Endothelial cell of umbilical vein (primary cell): ENCODE measurements around the gene PCYOX1L. TPM values are rescaled to one million over a fixed set of nuclear protein-coding genes. Genes with fewer than 3 reads are reported as not detected.

Experiments used
- BruUV-seq: library from RNA; stranded (reverse); fragments of 400-500 nt; replicated peaks from 2 replicates; lab custom pipeline; 2021; lab: Mats Ljungman, UMichigan
- CTCF ChIA-PET: fragments of 300-600, 350-600 bp; sonication (Branson Sonifier 250); formaldehyde crosslinking; loops from one replicate; lab custom pipeline; 2021; ENCODE audit warnings: antibody characterized with exemption, inconsistent platforms; lab: Charles Lee
- POLR2A ChIA-PET: fragments of 300-600, 350-600 bp; sonication (Branson Sonifier 250); formaldehyde crosslinking; loops from one replicate; lab custom pipeline; 2021; ENCODE audit warnings: antibody characterized with exemption, inconsistent platforms; lab: Charles Lee
- DNase-seq: peaks from one replicate; pipeline ENCODE4 v3.0.0-alpha.2; 2011; ENCODE audit warnings: low read depth, low spot score
- FAIRE-seq: peaks from 2 replicates; lab custom pipeline; 2011; peaks lifted over from hg19 to GRCh38; lab: Jason Lieb, UNC
- H2AFZ ChIP-seq: 2 replicates; pipeline ENCODE4 v1.6.0; 2012; ENCODE audit warnings: low read depth, low read length, control low read depth, inconsistent platforms
- H3K27ac ChIP-seq: 2 replicates; pipeline ENCODE4 v1.5.1; 2011; ENCODE audit warnings: low read depth, mild to moderate bottlenecking, control low read depth, low read length, moderate library complexity; ENCODE audit not compliant: insufficient read depth
- H3K27me3 ChIP-seq, 2 experiments: 2 replicates each; pipeline versions ENCODE4 v1.6.0 to v1.6.1; 2011; ENCODE audit warnings: low read length in 2 of 2, mixed read lengths in 1 of 2; ENCODE audit not compliant: control insufficient read depth in 2 of 2, insufficient read depth in 2 of 2
- H3K36me3 ChIP-seq, 2 experiments: 2 replicates in 1 of 2; 3 replicates in 1 of 2; pipeline ENCODE4 v1.5.1; 2011; ENCODE audit warnings: low read length in 2 of 2, mild to moderate bottlenecking in 1 of 2, moderate library complexity in 1 of 2; ENCODE audit not compliant: control insufficient read depth in 2 of 2, insufficient read depth in 2 of 2; ENCODE audit errors: extremely low read depth in 1 of 2
- H3K4me1 ChIP-seq: 3 replicates; pipeline ENCODE4 v1.5.1; 2011; ENCODE audit warnings: mild to moderate bottlenecking, low read length; ENCODE audit not compliant: control insufficient read depth, insufficient read depth; ENCODE audit errors: extremely low read depth
- H3K4me2 ChIP-seq: 2 replicates; pipeline ENCODE4 v1.6.1; 2011; ENCODE audit warnings: low read length, control low read depth, mixed read lengths; ENCODE audit not compliant: insufficient read depth
- H3K4me3 ChIP-seq, 3 experiments: fragments of 200-600 bp in 1 of 3; sonication (generic), shearing (Covaris generic) in 1 of 3; replicated peaks in 1 of 3; 2 replicates each; pipeline ENCODE4 v1.5.1; 2011 to 2016; ENCODE audit warnings: control low read depth in 3 of 3, low read length in 3 of 3, mild to moderate bottlenecking in 2 of 3, inconsistent platforms in 1 of 3, low read depth in 1 of 3, moderate library complexity in 1 of 3; ENCODE audit not compliant: insufficient read depth in 1 of 3
- H3K79me2 ChIP-seq: 2 replicates; pipeline ENCODE4 v1.6.0; 2012; ENCODE audit warnings: low read length, inconsistent platforms; ENCODE audit not compliant: control insufficient read depth, insufficient read depth
- H3K9ac ChIP-seq: replicated peaks from 2 replicates; pipeline ENCODE3; 2011; ENCODE audit warnings: low read length, control low read depth; ENCODE audit not compliant: insufficient read depth; ENCODE audit errors: extremely low read depth
- H3K9me1 ChIP-seq: replicated peaks from 3 replicates; pipeline ENCODE4 v1.6.0; 2011; ENCODE audit warnings: mild to moderate bottlenecking, low read length; ENCODE audit not compliant: control insufficient read depth, insufficient read depth; ENCODE audit errors: extremely low read depth
- H3K9me3 ChIP-seq: replicated peaks from 2 replicates; pipeline ENCODE4 v1.5.1; 2012; ENCODE audit warnings: low read length, inconsistent platforms; ENCODE audit not compliant: control insufficient read depth, insufficient read depth
- H4K20me1 ChIP-seq: replicated peaks from 2 replicates; pipeline ENCODE3; 2011; ENCODE audit warnings: mild to moderate bottlenecking, low read length; ENCODE audit not compliant: control insufficient read depth, insufficient read depth; ENCODE audit errors: extremely low read depth
- EZH2 ChIP-seq: IDR thresholded peaks from 2 replicates; pipeline ENCODE4 v1.6.1; 2012; ENCODE audit warnings: borderline replicate concordance, low read depth, mild to moderate bottlenecking, moderate library complexity, low read length, inconsistent platforms; ENCODE audit not compliant: severe bottlenecking
- JUN ChIP-seq: IDR thresholded peaks from 2 replicates; pipeline ENCODE4 v1.6.1; 2011; ENCODE audit warnings: borderline replicate concordance, low read depth; ENCODE audit not compliant: insufficient read length, insufficient read depth
- MYC ChIP-seq: IDR thresholded peaks from one replicate; pipeline ENCODE4 v1.6.1; 2011; ENCODE audit warnings: mild to moderate bottlenecking, low read depth, low read length
- POLR2AphosphoS5 ChIP-seq: IDR thresholded peaks from 2 replicates; pipeline ENCODE4 v1.6.1; 2012; ENCODE audit warnings: low read depth, mild to moderate bottlenecking, control low read depth, low read length, moderate library complexity; ENCODE audit not compliant: insufficient read depth
- dilution Hi-C: fragments of 300-500 bp; cut with MboI; formaldehyde crosslinking; loops from one replicate; pipeline ENCODE4 v1.15.0; 2019; ENCODE audit warnings: low sequenced_read_pairs; ENCODE audit not compliant: extremely low pct_ligation_motif_present
- intact Hi-C: fragments of 100-400 bp; cut with micrococcal nuclease; formaldehyde crosslinking; loops from one replicate; pipeline ENCODE4 v1.10.0; 2022
- polyA plus RNA-seq, 4 experiments: library from polyadenylated mRNA; depleted of rRNA in 3 of 4; stranded (reverse) in 3 of 4; unstranded in 1 of 4; fragments of >200 nt; gene quantifications; 2 replicates each; pipeline versions ENCODE4 v1.2.1 to v1.2.3, GENCODE V29; 2011 to 2012; ENCODE audit warnings: missing spikeins in 1 of 4
- total RNA-seq: library from RNA; stranded (reverse); gene quantifications from 2 replicates; pipeline ENCODE4 v1.2.3, GENCODE V29; 2021
- TF ChIP-seq, protein P1 (sequence below), 2 donors: IDR thresholded peaks; 1 replicate in 1 of 2; 2 replicates in 1 of 2; pipeline ENCODE4 v1.5.1; 2011; ENCODE audit warnings: low read length in 2 of 2, mild to moderate bottlenecking in 2 of 2, moderate library complexity in 2 of 2, control low read depth in 1 of 2, inconsistent platforms in 1 of 2, low read depth in 1 of 2; ENCODE audit not compliant: insufficient read depth in 1 of 2; ENCODE audit errors: extremely low read depth in 1 of 2

Gene PCYOX1L
- total and polyA plus RNA-seq, 2 donors (not counting 3 experiments of a cell fraction or from before 2014, with no cell fraction given): 23.3 to 28.1 TPM

DNA sequence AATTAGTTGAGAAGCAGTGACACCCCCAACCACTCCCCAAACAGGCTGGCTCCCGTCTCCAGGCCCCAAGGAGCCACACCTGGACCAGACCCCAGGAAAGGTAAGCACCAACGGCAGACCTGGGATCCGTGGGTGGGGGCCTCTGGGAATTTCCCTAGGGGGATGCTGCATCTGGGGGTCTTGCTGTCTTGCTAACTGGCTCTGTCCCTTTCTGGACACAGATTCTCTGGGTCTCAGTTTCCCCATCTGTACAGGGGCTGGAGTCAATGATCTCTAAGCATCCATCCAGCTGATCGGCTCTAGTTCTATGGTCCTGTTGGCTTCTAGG, 49.1 kb downstream of the PCYOX1L start:
- Histone ChIP-seq H3K36me3 (no peaks in the 10 kb centered on the region), H3K27ac (no peak overlapping the region), H3K4me3 (no peak overlapping the region), H4K20me1 (no peaks in the 10 kb centered on the region), H2AFZ (no peak overlapping the region), H3K27me3 (peaks cover 0 to 1% of the 10 kb centered on the region in 2 experiments), H3K79me2 (no peaks in the 10 kb centered on the region), H3K9me3 (no peaks in the 10 kb centered on the region), H3K4me1 (no peaks in the 10 kb centered on the region), H3K9me1 (no peaks in the 10 kb centered on the region), H3K9ac (no peak overlapping the region), H3K4me2 (no peak overlapping the region)
- FAIRE-seq: no peak
- no TSS peak for BruUV-seq
- TF ChIP-seq JUN (no peak), POLR2AphosphoS5 (no peak), EZH2 (no peak), MYC (no peak)
- TF ChIP-seq, protein P1, sequence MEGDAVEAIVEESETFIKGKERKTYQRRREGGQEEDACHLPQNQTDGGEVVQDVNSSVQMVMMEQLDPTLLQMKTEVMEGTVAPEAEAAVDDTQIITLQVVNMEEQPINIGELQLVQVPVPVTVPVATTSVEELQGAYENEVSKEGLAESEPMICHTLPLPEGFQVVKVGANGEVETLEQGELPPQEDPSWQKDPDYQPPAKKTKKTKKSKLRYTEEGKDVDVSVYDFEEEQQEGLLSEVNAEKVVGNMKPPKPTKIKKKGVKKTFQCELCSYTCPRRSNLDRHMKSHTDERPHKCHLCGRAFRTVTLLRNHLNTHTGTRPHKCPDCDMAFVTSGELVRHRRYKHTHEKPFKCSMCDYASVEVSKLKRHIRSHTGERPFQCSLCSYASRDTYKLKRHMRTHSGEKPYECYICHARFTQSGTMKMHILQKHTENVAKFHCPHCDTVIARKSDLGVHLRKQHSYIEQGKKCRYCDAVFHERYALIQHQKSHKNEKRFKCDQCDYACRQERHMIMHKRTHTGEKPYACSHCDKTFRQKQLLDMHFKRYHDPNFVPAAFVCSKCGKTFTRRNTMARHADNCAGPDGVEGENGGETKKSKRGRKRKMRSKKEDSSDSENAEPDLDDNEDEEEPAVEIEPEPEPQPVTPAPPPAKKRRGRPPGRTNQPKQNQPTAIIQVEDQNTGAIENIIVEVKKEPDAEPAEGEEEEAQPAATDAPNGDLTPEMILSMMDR (IDR thresholded peaks at IDR 0.05; ENCODE audit: extremely low read depth in 1 of 2, insufficient read depth in 1 of 2, low read depth in 1 of 2, low read length in 2 of 2): no peak
- DNase-seq: no peak
- intact Hi-C loops (no loop called here), dilution Hi-C loops (no loop called here)
- ChIA-PET POLR2A (no interaction called here), CTCF (interaction anchor here (1.2 to 1.8 kb wide), 3 partner anchors 14 to 25 kb away, joined by 3 to 5 read pairs (median 3); no protein-coding TSS in a partner anchor)
